Esophagus squamous epithelium (tissue), 5 donors: ENCODE measurements around the gene FN1. TPM values are rescaled to one million over a fixed set of nuclear protein-coding genes. Genes with fewer than 3 reads are reported as not detected.

Experiments used
- DNase-seq: peaks from one replicate; lab custom pipeline; 2025; lab: John Stamatoyannopoulos, UW
- H3K27ac ChIP-seq, 4 donors: fragments of 200-600 bp; sonication (generic); one replicate each; pipeline ENCODE4 v1.5.1; 2016 to 2019; ENCODE audit warnings: mild to moderate bottlenecking in 1 of 4
- H3K27me3 ChIP-seq, 4 donors: fragments of 200-600 bp; sonication (generic); 1 replicate in 3 of 4; 2 replicates in 1 of 4; pipeline versions ENCODE4 v1.5.1 to v1.6.0; 2017 to 2021; ENCODE audit warnings: antibody characterized with exemption in 1 of 4
- H3K36me3 ChIP-seq, 3 donors: fragments of 200-600 bp; sonication (generic); one replicate each; pipeline ENCODE4 v1.5.1; 2016 to 2019
- H3K4me1 ChIP-seq, 3 donors: fragments of 200-600 bp; sonication (generic); one replicate each; pipeline ENCODE4 v1.5.1; 2017 to 2019
- H3K4me3 ChIP-seq, 4 donors: fragments of 200-600 bp; sonication (generic); 1 replicate in 3 of 4; 2 replicates in 1 of 4; pipeline ENCODE4 v1.5.1; 2016 to 2019; ENCODE audit warnings: mild to moderate bottlenecking in 2 of 4, moderate library complexity in 1 of 4
- H3K9me3 ChIP-seq, 3 donors: fragments of 200-600 bp; sonication (generic); one replicate each; pipeline ENCODE4 v1.5.1; 2016 to 2019
- CTCF ChIP-seq, 6 experiments: fragments of 450-650 bp in 4 of 6; fragments of 200-600 bp in 2 of 6; sonication (generic) in 2 of 6; IDR thresholded peaks; one replicate each; pipeline ENCODE4 v1.5.1; 2016 to 2019; ENCODE audit warnings: antibody characterized with exemption in 6 of 6, mild to moderate bottlenecking in 4 of 6, moderate library complexity in 4 of 6
- POLR2A ChIP-seq, 4 donors: fragments of 450-650 bp; IDR thresholded peaks; one replicate each; pipeline ENCODE4 v1.6.1; 2017; ENCODE audit warnings: antibody characterized with exemption in 4 of 4, mild to moderate bottlenecking in 4 of 4, moderate library complexity in 3 of 4
- WGBS, 2 donors: methylation state at CpG; one replicate each; pipeline ENCODE4 v1.1.5; 2018; 5-methylcytosine and 5-hydroxymethylcytosine counted together
- intact Hi-C: fragments of 100-400 bp; cut with DNase I; formaldehyde crosslinking; loops from one replicate; pipeline ENCODE4 v1.15.0; 2022
- total RNA-seq, 4 donors: library from RNA; depleted of rRNA; stranded (reverse); fragments of >200 nt; gene quantifications; one replicate each; pipeline ENCODE4 v1.1.0, GENCODE V29; 2016
- donor health status: DM: yes; HTN: yes; CAD: no.

The FN1 gene
- total RNA-seq, 4 donors from 2014 or later, result 15.7 to 393 (median 112) TPM

DNA sequence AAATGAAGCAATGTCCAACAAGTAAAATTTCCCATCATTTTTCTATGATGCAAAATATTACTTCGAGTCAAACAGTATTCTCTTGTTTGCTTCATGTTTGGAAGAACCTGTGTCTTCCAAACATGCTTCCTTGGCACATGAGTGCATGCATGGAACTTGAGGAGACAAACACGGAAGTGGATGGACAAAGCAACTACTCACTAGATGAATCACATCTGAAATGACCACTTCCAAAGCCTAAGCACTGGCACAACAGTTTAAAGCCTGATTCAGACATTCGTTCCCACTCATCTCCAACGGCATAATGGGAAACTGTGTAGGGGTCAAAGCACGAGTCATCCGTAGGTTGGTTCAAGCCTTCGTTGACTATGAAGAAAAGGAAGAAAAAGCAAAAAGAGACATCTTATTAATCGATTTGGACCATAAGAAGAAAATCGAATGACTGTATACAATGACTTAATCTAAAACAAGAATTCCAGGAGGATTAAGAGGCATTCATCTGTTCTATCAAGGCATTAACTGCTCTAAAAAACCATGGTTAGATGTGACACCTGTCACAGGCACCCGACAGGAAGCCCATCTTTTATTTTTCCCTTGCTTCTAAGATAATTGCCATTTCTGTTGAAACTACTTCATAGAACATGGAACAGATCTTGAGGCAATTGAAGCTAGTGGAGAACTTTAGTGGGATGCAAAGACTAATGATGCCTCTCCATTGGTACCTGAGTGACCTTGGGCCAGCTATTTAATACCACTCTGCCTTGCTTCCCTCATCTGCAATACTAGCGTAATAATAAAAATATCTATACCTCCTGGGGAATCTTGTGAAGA, 68.0 kb downstream of the FN1 start:
- no peak overlapping the region for H3K4me3 ChIP-seq
- no peak for DNase-seq
- peaks cover 0 to 58% (median 0%) of the 10 kb centered on the region in 3 donors for H3K36me3 ChIP-seq
- intact Hi-C loops, result no loop called here
- TF ChIP-seq CTCF (IDR thresholded peaks at IDR 0.05) (no peak), POLR2A (IDR thresholded peaks at IDR 0.05) (no peak)
- WGBS, 2 donors, result 79 to 81% methylated on average over 11 of the region's 11 CpGs
- H3K27me3 ChIP-seq, result no peaks in the 10 kb centered on the region
- H3K27ac ChIP-seq, result no peak overlapping the region
- no peaks in the 10 kb centered on the region for H3K4me1 ChIP-seq
- no peaks in the 10 kb centered on the region for H3K9me3 ChIP-seq

GRCh38 chr2:215366440-215367032, 69.3 kb downstream of the FN1 start:
- TF ChIP-seq POLR2A (IDR thresholded peaks at IDR 0.05), result no peak
- no peak for TF ChIP-seq CTCF (IDR thresholded peaks at IDR 0.05)
- DNase-seq, result no peak
- Histone ChIP-seq H3K36me3 (peaks cover 0 to 63% (median 0%) of the 10 kb centered on the region in 3 donors), H3K9me3 (no peaks in the 10 kb centered on the region), H3K27me3 (no peaks in the 10 kb centered on the region), H3K4me1 (no peaks in the 10 kb centered on the region), H3K27ac (no peak overlapping the region), H3K4me3 (no peak overlapping the region)
- 79 to 82% methylated on average over 4 of the region's 4 CpGs for WGBS, 2 donors
- intact Hi-C loops, result no loop called here

DNA sequence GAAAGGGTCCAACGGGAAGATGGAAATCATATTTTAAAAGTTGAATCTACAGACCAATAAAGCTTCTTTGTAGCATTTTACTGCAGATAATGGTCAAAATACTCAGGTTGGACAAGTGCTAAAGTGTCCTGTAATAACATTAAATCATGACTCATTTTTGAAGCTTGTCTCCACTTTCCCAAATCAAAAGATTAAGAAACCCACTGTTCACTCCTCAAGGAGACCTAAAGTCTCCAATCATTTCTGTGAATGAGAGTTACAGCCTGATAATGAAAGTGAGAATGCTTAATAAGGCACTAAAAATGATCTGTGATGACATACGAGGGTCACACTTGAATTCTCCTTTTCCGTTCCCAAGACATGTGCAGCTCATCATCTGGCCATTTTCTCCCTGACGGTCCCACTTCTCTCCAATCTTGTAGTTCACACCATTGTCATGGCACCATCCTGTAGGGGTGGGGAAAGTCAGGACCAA, 70.6 kb downstream of the FN1 start:
- intact Hi-C loops, result no loop called here
- no peak for TF ChIP-seq POLR2A (IDR thresholded peaks at IDR 0.05)
- TF ChIP-seq CTCF (IDR thresholded peaks at IDR 0.05), result no peak
- DNase-seq, result no peak
- peaks cover 0 to 76% (median 0%) of the 10 kb centered on the region in 3 donors for H3K36me3 ChIP-seq
- H3K4me3 ChIP-seq, result no peak overlapping the region
- 76 to 85% methylated on average over 4 of the region's 4 CpGs for WGBS, 2 donors
- H3K27ac ChIP-seq, result no peak overlapping the region
- no peaks in the 10 kb centered on the region for H3K27me3 ChIP-seq
- no peaks in the 10 kb centered on the region for H3K4me1 ChIP-seq
- no peaks in the 10 kb centered on the region for H3K9me3 ChIP-seq

GRCh38 chr2:215364157-215365155, 71.4 kb downstream of the FN1 start:
- Histone ChIP-seq H3K4me3 (no peak overlapping the region), H3K27me3 (no peaks in the 10 kb centered on the region), H3K27ac (no peak overlapping the region), H3K36me3 (peaks cover 0 to 80% (median 0%) of the 10 kb centered on the region in 3 donors), H3K4me1 (no peaks in the 10 kb centered on the region), H3K9me3 (no peaks in the 10 kb centered on the region)
- 91% methylated on average over 10 of the region's 10 CpGs for WGBS, 2 donors
- no peak for DNase-seq
- intact Hi-C loops, result no loop called here
- TF ChIP-seq POLR2A (IDR thresholded peaks at IDR 0.05) (no peak), CTCF (IDR thresholded peaks at IDR 0.05) (no peak)
